HG03432 (cell line): Measurements from ENCODE around the gene MED9.

Experiments used
- ATAC-seq: cut with Tn5 transposase; IDR thresholded peaks from one replicate; pipeline ENCODE4 v1.9.1; 2021; ENCODE audit warnings: mild to moderate bottlenecking, moderate library complexity; ENCODE audit not compliant: unreplicated experiment

The MED9 gene

GRCh38 chr17:17532991-17533390 lies 56.2 kb downstream of the MED9 start:
- no peak for ATAC-seq

GRCh38 chr17:17533901-17534441 lies 57.2 kb downstream of the MED9 start:
- no peak for ATAC-seq

GRCh38 chr17:17535957-17536356 lies 59.2 kb downstream of the MED9 start:
- ATAC-seq, result no peak

GRCh38 chr17:17536702-17537101 lies 59.9 kb downstream of the MED9 start:
- ATAC-seq, result no peak

GRCh38 chr17:17537311-17538099 lies 60.7 kb downstream of the MED9 start:
- no peak for ATAC-seq

- ATAC-seq, result no peak
Measured at GRCh38 chr17:17538417-17539391, 61.9 kb downstream of the MED9 start.

GRCh38 chr17:17539591-17539990 lies 62.8 kb downstream of the MED9 start:
- no peak for ATAC-seq

GRCh38 chr17:17540278-17540906 lies 63.6 kb downstream of the MED9 start:
- ATAC-seq, result no peak

GRCh38 chr17:17540935-17541639 lies 64.3 kb downstream of the MED9 start:
- ATAC-seq, result no peak

GRCh38 chr17:17541640-17542001 lies 64.8 kb downstream of the MED9 start:
- ATAC-seq, result no peak
